Mammary epithelial cell (primary cell): ENCODE results near the gene DNAH7.

Source experiments
- CTCF ChIP-seq, 2 donors: IDR thresholded peaks in 1 of 2; conservative IDR thresholded peaks in 1 of 2; 2 replicates each; pipeline ENCODE4 v1.5.1; 2011 to 2012; ENCODE audit warnings: inconsistent platforms in 2 of 2, low read length in 2 of 2, mild to moderate bottlenecking in 2 of 2, control low read depth in 1 of 2, low read depth in 1 of 2; ENCODE audit not compliant: insufficient read depth in 1 of 2; ENCODE audit errors: extremely low read depth in 1 of 2
- EZH2 ChIP-seq: IDR thresholded peaks from 2 replicates; pipeline ENCODE4 v1.6.1; 2012; ENCODE audit warnings: low read length, inconsistent platforms, borderline replicate concordance

DNA sequence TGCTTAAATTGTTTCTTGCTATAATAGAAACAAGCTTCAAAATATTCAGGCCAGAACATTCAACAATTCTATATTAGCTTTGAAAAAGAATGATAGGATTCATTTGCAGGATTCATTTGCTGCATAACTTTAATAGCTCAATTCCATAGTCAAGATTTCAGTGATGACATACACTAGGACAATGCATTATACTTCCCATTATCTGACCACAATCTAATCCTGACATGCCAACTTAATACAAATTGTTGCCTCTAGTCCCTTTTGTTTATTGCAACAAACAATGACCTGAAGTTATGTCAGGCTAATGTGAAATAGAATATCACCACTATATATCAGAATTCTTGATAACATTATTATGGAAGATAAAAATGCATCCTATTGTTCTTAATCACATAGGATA is 169.4 kb downstream of the DNAH7 start:
- TF ChIP-seq CTCF (conservative IDR thresholded peaks at IDR 0.05 in 1 of 2, IDR thresholded peaks at IDR 0.05 in 1 of 2; ENCODE audit: extremely low read depth in 1 of 2, insufficient read depth in 1 of 2, low read depth in 1 of 2, low read length in 2 of 2) (no peak), EZH2 (no peak)
